Keratinocyte (primary cell): ENCODE data around the gene CFAP69.

Experiments used
- CTCF ChIP-seq, 3 experiments: IDR thresholded peaks in 1 of 3; conservative IDR thresholded peaks in 1 of 3; optimal IDR thresholded peaks in 1 of 3; 2 replicates in 2 of 3; 3 replicates in 1 of 3; pipeline versions ENCODE3 to v1.5.1; 2011; ENCODE audit warnings: low read length in 3 of 3, mild to moderate bottlenecking in 3 of 3, moderate library complexity in 2 of 3, control low read depth in 1 of 3, inconsistent platforms in 1 of 3; ENCODE audit not compliant: insufficient read depth in 2 of 3; ENCODE audit errors: extremely low read depth in 1 of 3
- EZH2 ChIP-seq: IDR thresholded peaks from one replicate; pipeline ENCODE4 v1.6.1; 2012; ENCODE audit warnings: inconsistent platforms, mild to moderate bottlenecking, low read length, moderate library complexity

GRCh38 chr7:90267263-90267858 is 22.4 kb downstream of the CFAP69 start:
- no peak for TF ChIP-seq EZH2
- no peak for TF ChIP-seq CTCF (optimal IDR thresholded peaks at IDR 0.05 in 1 of 3, IDR thresholded peaks at IDR 0.05 in 1 of 3, conservative IDR thresholded peaks at IDR 0.05 in 1 of 3; ENCODE audit: extremely low read depth in 1 of 3, insufficient read depth in 2 of 3, low read length in 3 of 3)
